Measurements from ENCODE around the gene HACE1.
"Not testable (repeated sequence)": the region's sequence is repeated elsewhere in the genome, so short reads cannot be mapped to it uniquely, and the experiment has no call there.

GRCh38 chr6:104898893-104899292 lies 39.2 kb upstream of the HACE1 start:
- not testable (repeated sequence) for TF ChIP-seq CTCF (IDR thresholded peaks at IDR 0.05); POLR2AphosphoS5 (IDR thresholded peaks at IDR 0.05); POLR2A (IDR thresholded peaks at IDR 0.05); EP300 (IDR thresholded peaks at IDR 0.05; ENCODE audit: low read depth)
